Measurements from ENCODE around the gene SLFN11.

- TF ChIP-seq CTCF (IDR thresholded peaks at IDR 0.05) (no peak), ZFX (IDR thresholded peaks at IDR 0.05; ENCODE audit: borderline replicate concordance) (no peak)
Measured at GRCh38 chr17:35315283-35315682, 58.1 kb downstream of the SLFN11 start.

Measured in 22Rv1 (cell line).